GM19239 (cell line): ENCODE data around the gene MAGEA3.
"Not testable (repeated sequence)": the region's sequence is repeated elsewhere in the genome, so short reads cannot be mapped to it uniquely, and the experiment has no call there.

ENCODE experiments used
- DNase-seq: peaks from one replicate; pipeline ENCODE4 v3.0.0; 2011; ENCODE audit warnings: low spot score; ENCODE audit not compliant: insufficient read length
- FAIRE-seq: peaks from 2 replicates; lab custom pipeline; 2011; peaks lifted over from hg19 to GRCh38; lab: Jason Lieb, UNC

MAGEA3 gene, protein sequence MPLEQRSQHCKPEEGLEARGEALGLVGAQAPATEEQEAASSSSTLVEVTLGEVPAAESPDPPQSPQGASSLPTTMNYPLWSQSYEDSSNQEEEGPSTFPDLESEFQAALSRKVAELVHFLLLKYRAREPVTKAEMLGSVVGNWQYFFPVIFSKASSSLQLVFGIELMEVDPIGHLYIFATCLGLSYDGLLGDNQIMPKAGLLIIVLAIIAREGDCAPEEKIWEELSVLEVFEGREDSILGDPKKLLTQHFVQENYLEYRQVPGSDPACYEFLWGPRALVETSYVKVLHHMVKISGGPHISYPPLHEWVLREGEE

DNA sequence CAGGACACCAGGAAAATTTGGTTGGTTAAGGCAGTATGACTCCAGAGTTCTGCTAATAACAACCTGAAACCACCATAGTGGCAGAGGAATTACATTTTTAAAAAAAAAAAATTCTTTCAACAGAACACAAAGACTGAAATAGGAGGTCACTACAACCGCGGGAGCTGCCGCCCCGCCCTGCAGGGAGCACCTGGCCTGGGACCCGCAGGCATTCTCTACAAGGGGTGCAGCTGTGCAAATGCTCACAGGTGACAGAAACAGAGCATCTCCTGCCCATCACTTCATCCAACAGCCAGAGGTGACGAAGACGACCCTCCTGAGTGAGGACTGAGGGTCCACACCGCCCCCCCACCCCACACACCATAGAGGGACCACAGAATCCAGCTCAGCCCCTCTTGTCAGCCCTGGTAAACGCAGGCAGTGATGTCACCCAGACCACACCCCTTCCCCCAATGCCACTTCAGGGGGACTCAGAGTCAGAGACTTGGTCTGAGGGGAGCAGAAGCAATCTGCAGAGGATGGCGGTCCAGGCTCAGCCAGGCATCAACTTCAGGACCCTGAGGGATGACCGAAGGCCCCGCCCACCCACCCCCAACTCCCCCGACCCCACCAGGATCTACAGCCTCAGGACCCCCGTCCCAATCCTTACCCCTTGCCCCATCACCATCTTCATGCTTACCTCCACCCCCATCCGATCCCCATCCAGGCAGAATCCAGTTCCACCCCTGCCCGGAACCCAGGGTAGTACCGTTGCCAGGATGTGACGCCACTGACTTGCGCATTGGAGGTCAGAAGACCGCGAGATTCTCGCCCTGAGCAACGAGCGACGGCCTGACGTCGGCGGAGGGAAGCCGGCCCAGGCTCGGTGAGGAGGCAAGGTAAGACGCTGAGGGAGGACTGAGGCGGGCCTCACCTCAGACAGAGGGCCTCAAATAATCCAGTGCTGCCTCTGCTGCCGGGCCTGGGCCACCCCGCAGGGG, at the start of gene MAGEA3:
Gene MAGEA3, plus strand, starts transcription at position 843 of the 980 bp plus-strand sequence. CDS start 2,039 bp downstream, outside the sequence.
- FAIRE-seq: not testable (repeated sequence)

DNA sequence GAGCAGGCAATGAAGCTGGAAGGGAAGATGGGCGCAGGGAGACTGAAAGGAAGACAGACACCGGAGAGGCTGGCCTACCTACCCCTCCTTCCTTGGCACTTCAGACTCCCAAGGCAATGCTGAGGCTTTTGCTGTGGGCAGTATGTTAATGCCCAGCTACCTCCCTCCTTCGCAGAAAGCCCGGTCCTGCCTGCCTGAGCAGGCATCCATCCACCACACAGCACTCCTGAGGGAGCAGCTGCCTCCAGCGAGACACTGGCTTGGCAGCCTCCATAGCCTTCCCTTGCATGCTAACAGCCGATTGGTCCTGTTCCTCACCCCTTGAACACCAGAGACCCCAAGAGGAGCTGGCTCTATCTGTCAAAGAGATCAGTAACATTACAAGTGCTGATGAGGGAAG, 46.5 kb upstream of the MAGEA3 start:
- FAIRE-seq: no peak
- no peak for DNase-seq

More for the DNA sequence above, at the start of gene MAGEA3:
- DNase-seq: not testable (repeated sequence)

GRCh38 chrX:152652467-152652866, 46.1 kb upstream of the MAGEA3 start:
- FAIRE-seq: no peak
- DNase-seq: no peak

GRCh38 chrX:152656087-152656486, 42.5 kb upstream of the MAGEA3 start:
- DNase-seq: no peak
- no peak for FAIRE-seq

DNA sequence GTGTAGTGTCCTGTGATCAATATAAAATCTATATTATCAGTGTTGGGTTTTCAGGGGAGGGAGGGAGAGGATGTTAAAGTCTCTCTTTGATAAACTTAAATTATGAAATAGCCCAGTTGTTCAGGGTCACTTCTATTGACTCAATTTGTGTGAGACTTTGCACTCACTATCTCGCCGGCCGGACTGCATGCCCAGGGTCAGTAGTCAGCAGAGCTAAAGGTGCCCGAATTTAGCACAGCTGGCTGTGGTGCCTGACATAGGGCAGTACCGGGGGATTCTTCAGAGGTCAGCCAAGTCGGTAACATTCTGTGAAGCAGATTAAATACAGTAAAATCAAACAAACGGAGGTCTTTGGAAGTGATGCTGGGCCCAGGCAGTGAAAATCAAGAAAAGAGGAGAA, 41.7 kb upstream of the MAGEA3 start:
- FAIRE-seq: no peak
- no peak for DNase-seq

DNA sequence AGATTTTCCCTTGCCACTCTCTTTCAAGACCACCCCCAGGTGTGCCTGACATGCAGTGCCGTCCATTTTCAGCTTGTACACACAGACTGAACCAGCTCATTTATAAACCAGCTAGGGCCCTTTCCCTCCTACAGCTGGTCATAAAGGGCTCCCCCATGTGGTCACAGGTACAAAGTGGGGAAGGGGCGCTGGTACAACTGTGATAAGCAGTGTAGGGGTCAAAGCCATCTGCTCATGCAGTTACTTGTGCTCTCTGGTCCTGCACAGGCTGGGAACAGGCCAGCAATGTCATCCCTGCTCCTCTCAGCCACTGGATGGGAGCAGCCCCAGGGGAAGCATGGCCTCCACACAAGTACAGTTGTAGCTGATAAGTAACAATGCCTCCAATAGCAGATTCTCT, 40.3 kb upstream of the MAGEA3 start:
- FAIRE-seq (no peak), DNase-seq (no peak)

GRCh38 chrX:152663086-152663485, 35.5 kb upstream of the MAGEA3 start:
- no peak for DNase-seq
- no peak for FAIRE-seq

DNA sequence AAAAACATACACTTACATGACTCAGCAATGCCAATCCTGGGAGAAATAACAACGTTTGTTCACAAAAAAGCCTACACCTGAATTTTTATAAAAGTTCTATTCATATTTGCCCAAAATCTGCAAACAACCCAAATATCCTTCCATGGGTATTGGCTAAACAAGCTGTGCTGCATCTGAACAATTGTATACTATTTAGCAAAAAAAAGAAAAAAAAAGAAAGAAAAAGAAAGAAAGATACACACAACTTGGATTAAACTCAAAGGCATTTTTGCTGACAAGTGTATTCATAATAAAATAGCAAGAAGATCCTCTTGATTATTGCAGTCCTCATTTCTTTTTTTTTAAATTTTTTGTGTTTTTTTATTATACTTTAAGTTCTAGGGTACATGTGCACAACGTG, 24.5 kb upstream of the MAGEA3 start:
- FAIRE-seq (no peak), DNase-seq (no peak)

DNA sequence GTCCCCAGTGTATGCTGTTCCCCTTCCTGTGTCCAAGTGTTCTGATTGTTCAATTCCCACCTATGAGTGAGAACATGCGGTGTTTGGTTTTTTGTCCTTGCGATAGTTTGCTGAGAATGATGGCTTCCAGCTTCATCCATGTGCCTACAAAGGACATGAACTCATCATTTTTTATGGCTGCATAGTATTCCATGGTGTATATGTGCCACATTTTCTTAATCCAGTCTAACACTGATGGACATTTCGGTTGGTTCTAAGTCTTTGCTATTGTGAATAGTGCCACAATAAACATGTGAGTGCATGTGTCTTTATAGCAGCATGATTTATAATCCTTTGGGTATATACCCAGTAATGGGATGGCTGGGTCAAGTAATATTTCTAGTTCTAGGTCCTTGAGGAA, 23.9 kb upstream of the MAGEA3 start:
- DNase-seq, FAIRE-seq: not testable (repeated sequence)

GRCh38 chrX:152681012-152681411, 17.6 kb upstream of the MAGEA3 start:
- FAIRE-seq: peak; percentile 82

GRCh38 chrX:152700390-152700789, 1.8 kb downstream of the MAGEA3 start:
- not testable (repeated sequence) for DNase-seq, FAIRE-seq

More at GRCh38 chrX:152681012-152681411, 17.6 kb upstream of the MAGEA3 start:
- DNase-seq: not testable (repeated sequence)

- not testable (repeated sequence) for DNase-seq, FAIRE-seq
These were observed 7.9 kb downstream of the MAGEA3 start for GRCh38 chrX:152706500-152706899.

- not testable (repeated sequence) for DNase-seq, FAIRE-seq
These were observed 10.6 kb downstream of the MAGEA3 start, which contains the start of gene CSAG2 for GRCh38 chrX:152709173-152709572. TSS of gene CSAG2 (minus strand) at chrX:152709273. CDS start at chrX:152709112, 161 bp downstream.

- DNase-seq: not testable (repeated sequence)
- FAIRE-seq: peak; percentile 95
These were observed 14.6 kb downstream of the MAGEA3 start for GRCh38 chrX:152713195-152713594.

DNA sequence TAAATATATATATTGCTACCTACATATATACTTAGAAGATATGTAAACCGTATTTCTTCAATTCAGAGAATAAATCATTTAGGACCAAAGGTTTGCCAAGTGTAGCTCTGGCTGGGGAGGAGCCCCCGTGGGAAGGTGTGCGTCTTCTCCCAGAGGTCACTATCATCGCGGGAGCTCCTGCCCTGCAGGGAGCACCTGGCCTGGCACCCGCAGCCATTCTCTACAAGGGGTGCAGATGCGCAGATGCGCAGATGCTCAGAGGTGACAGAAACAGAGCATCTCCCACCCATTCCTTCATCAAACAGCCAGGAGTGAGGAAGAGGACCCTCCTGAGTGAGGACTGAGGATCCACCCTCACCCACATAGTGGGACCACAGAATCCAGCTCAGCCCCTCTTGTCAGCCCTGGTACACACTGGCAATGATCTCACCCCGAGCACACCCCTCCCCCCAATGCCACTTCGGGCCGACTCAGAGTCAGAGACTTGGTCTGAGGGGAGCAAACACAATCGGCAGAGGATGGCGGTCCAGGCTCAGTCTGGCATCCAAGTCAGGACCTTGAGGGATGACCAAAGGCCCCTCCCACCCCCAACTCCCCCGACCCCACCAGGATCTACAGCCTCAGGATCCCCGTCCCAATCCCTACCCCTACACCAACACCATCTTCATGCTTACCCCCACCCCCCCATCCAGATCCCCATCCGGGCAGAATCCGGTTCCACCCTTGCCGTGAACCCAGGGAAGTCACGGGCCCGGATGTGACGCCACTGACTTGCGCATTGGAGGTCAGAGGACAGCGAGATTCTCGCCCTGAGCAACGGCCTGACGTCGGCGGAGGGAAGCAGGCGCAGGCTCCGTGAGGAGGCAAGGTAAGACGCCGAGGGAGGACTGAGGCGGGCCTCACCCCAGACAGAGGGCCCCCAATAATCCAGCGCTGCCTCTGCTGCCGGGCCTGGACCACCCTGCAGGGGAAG, 15.5 kb downstream of the MAGEA3 start, which contains the start of gene MAGEA2B:
Gene MAGEA2B, plus strand, starts transcription at position 814 of the 973 bp plus-strand sequence. CDS start 2,479 bp downstream, outside the sequence.
- not testable (repeated sequence) for FAIRE-seq, DNase-seq

DNA sequence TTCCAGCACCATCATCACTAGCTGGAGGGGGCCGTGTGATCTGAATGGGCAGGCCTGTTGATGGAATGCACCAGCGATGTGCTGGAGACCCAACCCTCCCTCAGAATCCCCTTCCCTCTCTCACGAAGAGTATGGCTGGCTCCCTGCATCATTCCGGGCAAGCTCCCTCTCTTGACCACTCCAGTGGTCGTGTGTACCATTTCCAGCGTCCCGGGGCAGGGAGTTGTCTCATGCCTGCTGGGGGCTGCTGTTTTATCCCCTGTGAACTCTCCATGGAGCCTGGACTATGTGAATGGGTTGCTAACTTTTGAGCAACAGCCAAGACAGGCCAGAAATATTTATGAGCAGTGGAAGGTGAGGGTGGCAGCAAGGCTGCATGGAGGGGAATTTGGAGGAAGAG, 26.8 kb downstream of the MAGEA3 start:
- no peak for DNase-seq
- no peak for FAIRE-seq

DNA sequence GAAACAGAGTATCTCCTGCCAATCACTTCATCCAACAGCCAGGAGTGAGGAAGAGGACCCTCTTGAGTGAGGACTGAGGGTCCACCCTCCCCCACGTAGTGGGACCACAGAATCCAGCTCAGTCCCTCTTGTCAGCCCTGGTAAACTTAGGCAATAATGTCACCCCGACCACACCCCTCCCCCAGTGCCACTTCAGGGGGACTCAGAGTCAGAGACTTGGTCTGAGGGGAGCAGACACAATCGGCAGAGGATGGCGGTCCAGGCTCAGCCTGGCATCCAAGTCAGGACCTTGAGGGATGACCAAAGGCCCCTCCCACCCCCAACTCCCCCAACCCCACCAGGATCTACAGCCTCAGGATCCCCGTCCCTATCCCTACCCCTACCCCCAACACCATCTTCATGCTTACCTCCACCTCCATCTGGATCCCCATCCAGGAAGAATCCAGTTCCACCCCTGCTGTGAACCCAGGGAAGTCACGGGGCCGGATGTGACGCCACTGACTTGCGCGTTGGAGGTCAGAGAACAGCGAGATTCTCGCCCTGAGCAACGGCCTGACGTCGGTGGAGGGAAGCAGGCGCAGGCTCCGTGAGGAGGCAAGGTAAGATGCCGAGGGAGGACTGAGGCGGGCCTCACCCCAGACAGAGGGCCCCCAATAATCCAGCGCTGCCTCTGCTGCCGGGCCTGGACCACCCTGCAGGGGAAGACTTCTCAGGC, 34.8 kb downstream of the MAGEA3 start, which contains the start of the genes CSAG1 and MAGEA12:
Gene CSAG1, minus strand, starts transcription at position 461 of the 715 bp plus-strand sequence. CDS start 1,261 bp downstream, outside the sequence.
Gene MAGEA12, plus strand, starts transcription at position 497 of the 715 bp plus-strand sequence. CDS start 2,405 bp downstream, outside the sequence.
- no peak for DNase-seq
- no peak for FAIRE-seq

DNA sequence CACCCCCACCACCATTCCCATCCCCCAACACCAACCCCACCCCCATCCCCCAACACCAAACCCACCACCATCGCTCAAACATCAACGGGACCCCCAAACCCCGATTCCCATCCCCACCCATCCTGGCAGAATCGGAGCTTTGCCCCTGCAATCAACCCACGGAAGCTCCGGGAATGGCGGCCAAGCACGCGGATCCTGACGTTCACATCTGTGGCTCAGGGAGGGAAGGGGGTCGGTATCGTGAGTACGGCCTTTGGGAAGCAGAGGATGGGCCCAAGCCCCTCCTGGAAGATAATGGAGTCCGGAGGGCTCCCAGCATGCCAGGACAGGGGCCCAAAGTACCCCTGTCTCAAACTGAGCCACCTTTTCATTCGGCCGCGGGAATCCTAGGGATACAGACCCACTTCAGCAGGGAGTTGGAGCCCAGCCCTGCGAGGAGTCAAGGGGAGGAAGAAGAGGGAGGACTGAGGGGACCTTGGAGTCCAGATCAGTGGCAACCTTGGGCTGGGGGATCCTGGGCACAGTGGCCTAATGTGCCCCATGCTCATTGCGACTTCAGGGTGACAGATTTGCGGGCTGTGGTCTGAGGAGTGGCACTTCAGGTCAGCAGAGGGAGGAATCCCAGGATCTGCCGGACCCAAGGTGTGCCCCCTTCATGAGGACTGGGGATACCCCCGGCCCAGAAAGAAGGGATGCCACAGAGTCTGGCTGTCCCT, 35.7 kb downstream of the MAGEA3 start:
- FAIRE-seq, DNase-seq: not testable (repeated sequence)
